B cell (primary cell): ENCODE results near the gene IQCH. TPM values are rescaled to one million over a fixed set of nuclear protein-coding genes. Genes with fewer than 3 reads are reported as not detected.

Source experiments
- ATAC-seq: fragments of 200-7000 bp; cut with Tn5 transposase; one replicate; pipeline ENCODE4 v1.10.0; 2021; ENCODE audit warnings: low read depth, mild to moderate bottlenecking, moderate number of reproducible peaks, moderate library complexity
- CTCF ChIA-PET: fragments of 350-600 bp; sonication (Branson Sonifier 250); formaldehyde crosslinking; loops from one replicate; lab custom pipeline; 2021; ENCODE audit warnings: antibody characterized with exemption, inconsistent platforms; lab: Charles Lee
- POLR2A ChIA-PET: fragments of 350-600 bp; sonication (Branson Sonifier 250); formaldehyde crosslinking; loops from one replicate; lab custom pipeline; 2021; ENCODE audit warnings: antibody characterized with exemption; lab: Charles Lee
- DNase-seq: peaks from one replicate; pipeline ENCODE4 v3.0.0; 2013
- H2AFZ ChIP-seq: 2 replicates; pipeline ENCODE4 v1.6.1; 2012; ENCODE audit warnings: mild to moderate bottlenecking, low read depth, low read length; ENCODE audit not compliant: insufficient read depth, poor library complexity, severe bottlenecking
- H3K27ac ChIP-seq, 2 donors: 1 replicate in 1 of 2; 2 replicates in 1 of 2; pipeline ENCODE4 v1.5.1; 2012 to 2013; ENCODE audit warnings: low read length in 2 of 2, mild to moderate bottlenecking in 2 of 2, moderate library complexity in 1 of 2
- H3K27me3 ChIP-seq, 4 experiments: fragments of 200-600 bp in 1 of 4; sonication (generic) in 1 of 4; replicated peaks in 1 of 4; 1 replicate in 2 of 4; 2 replicates in 2 of 4; pipeline versions ENCODE4 v1.6.1 to v1.7.0; 2013 to 2016; ENCODE audit warnings: low read length in 3 of 4, mild to moderate bottlenecking in 2 of 4, mixed read lengths in 1 of 4, moderate library complexity in 1 of 4; ENCODE audit not compliant: insufficient read depth in 4 of 4, control insufficient read depth in 3 of 4; ENCODE audit errors: control extremely low read depth in 1 of 4
- H3K36me3 ChIP-seq, 2 experiments: replicated peaks in 1 of 2; 1 replicate in 1 of 2; 2 replicates in 1 of 2; pipeline versions ENCODE4 v1.6.1 to v1.7.1; 2013; ENCODE audit warnings: low read length in 1 of 2; ENCODE audit not compliant: insufficient read depth in 2 of 2, control insufficient read depth in 1 of 2; ENCODE audit errors: control extremely low read depth in 1 of 2, extremely low read depth in 1 of 2
- H3K4me1 ChIP-seq, 2 donors: fragments of 200-600 bp in 1 of 2; sonication (generic) in 1 of 2; 1 replicate in 1 of 2; 2 replicates in 1 of 2; pipeline versions ENCODE4 v1.5.1 to v1.6.1; 2013 to 2017; ENCODE audit warnings: low read length in 2 of 2; ENCODE audit not compliant: control insufficient read depth in 2 of 2, insufficient read depth in 2 of 2
- H3K4me2 ChIP-seq: replicated peaks from 2 replicates; pipeline ENCODE3; 2012; ENCODE audit warnings: mild to moderate bottlenecking, low read depth, low read length; ENCODE audit not compliant: poor library complexity, severe bottlenecking
- H3K4me3 ChIP-seq, 5 experiments: fragments of 200-600 bp in 1 of 5; sonication (generic) in 1 of 5; 1 replicate in 3 of 5; 2 replicates in 2 of 5; pipeline versions ENCODE4 v1.5.1 to v1.7.0; 2011 to 2016; ENCODE audit warnings: low read length in 4 of 5, mild to moderate bottlenecking in 4 of 5, low read depth in 2 of 5, control low read depth in 1 of 5, moderate library complexity in 1 of 5; ENCODE audit not compliant: insufficient read depth in 1 of 5; ENCODE audit errors: control extremely low read depth in 1 of 5, extremely low read depth in 1 of 5
- H3K79me2 ChIP-seq: fragments of 200-600 bp; sonication (generic); one replicate; pipeline ENCODE4 v1.6.0; 2016; ENCODE audit warnings: low read length; ENCODE audit not compliant: control insufficient read depth, insufficient read depth
- H3K9ac ChIP-seq: fragments of 200-600 bp; sonication (generic); 2 replicates; pipeline ENCODE4 v1.6.1; 2017; ENCODE audit warnings: mild to moderate bottlenecking, low read length, moderate library complexity
- H3K9me3 ChIP-seq, 3 donors: one replicate each; pipeline versions ENCODE4 v1.6.1 to v1.7.1; 2013; ENCODE audit warnings: low read length in 2 of 3; ENCODE audit not compliant: control insufficient read depth in 2 of 3, insufficient read depth in 1 of 3; ENCODE audit errors: control extremely low read depth in 1 of 3
- H4K20me1 ChIP-seq: 2 replicates; pipeline ENCODE4 v1.6.0; 2012; ENCODE audit warnings: mild to moderate bottlenecking, low read length; ENCODE audit not compliant: insufficient read depth, control insufficient read depth, poor library complexity, severe bottlenecking
- H3K27ac Mint-ChIP-seq: one replicate; pipeline ENCODE4 v1.8.0; 2021; ENCODE audit warnings: mixed read lengths
- H3K27me3 Mint-ChIP-seq: one replicate; pipeline ENCODE4 v1.8.0; 2021; ENCODE audit warnings: mixed read lengths
- H3K4me1 Mint-ChIP-seq: one replicate; pipeline ENCODE4 v1.8.0; 2021; ENCODE audit warnings: mixed read lengths
- H3K4me3 Mint-ChIP-seq: one replicate; pipeline ENCODE4 v1.8.0; 2021; ENCODE audit warnings: mixed read lengths
- H3K9me3 Mint-ChIP-seq: one replicate; pipeline ENCODE4 v1.8.0; 2022; ENCODE audit warnings: mixed read lengths; ENCODE audit not compliant: insufficient read depth
- EZH2 ChIP-seq: IDR thresholded peaks from 2 replicates; pipeline ENCODE4 v1.6.1; 2012; ENCODE audit warnings: borderline replicate concordance, low read depth, mild to moderate bottlenecking, moderate library complexity, low read length; ENCODE audit not compliant: insufficient read depth, poor library complexity, severe bottlenecking
- WGBS: methylation state at CpG from one replicate; pipeline ENCODE4 v1.1.5; 2013; ENCODE audit warnings: missing lambda C conversion rate; ENCODE audit not compliant: insufficient coverage; 5-methylcytosine and 5-hydroxymethylcytosine counted together
- intact Hi-C: fragments of 100-400 bp; cut with micrococcal nuclease; formaldehyde crosslinking; loops from one replicate; pipeline ENCODE4 v1.10.0; 2022
- polyA plus RNA-seq: library from polyadenylated mRNA; depleted of rRNA; stranded (reverse); fragments of >200 nt; gene quantifications from 2 replicates; pipeline ENCODE4 v1.2.3, GENCODE V29; 2012
- total RNA-seq, 2 donors: library from RNA; stranded (reverse); fragments of 120-200 nt in 1 of 2; gene quantifications; 1 replicate in 1 of 2; 2 replicates in 1 of 2; pipeline versions ENCODE4 v1.2.3 to v1.2.4, GENCODE V29; 2013 to 2022
- TF ChIP-seq, protein P1 (sequence below): fragments of 200-600 bp; IDR thresholded peaks from one replicate; pipeline ENCODE4 v1.8.0; 2022; ENCODE audit warnings: antibody characterized with exemption, mild to moderate bottlenecking

Gene IQCH
- total and polyA plus RNA-seq, 2 donors (not counting 1 experiment from before 2014, with no cell fraction given) = 1.6 TPM; not detected in 1

DNA sequence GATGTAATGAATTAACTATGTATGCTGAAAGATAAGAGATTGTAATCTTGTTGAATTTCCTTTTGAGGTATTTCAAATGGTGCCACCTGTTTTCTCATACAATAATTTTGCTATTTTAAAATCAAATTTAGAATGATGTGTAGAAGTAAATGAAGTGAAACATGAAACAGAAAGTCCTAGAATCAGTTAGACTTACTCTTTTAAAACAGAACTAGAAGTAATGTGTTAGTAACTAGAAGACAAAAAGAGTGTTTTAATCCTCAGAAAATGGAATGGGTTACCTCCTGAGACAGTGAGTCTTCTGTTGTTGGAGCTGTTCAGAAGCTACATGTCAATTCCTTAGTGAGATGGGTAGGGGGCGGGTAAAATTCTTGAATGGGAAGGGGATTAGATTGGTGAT, 279.8 kb downstream of the IQCH start:
- no peak overlapping the region for H3K27ac Mint-ChIP-seq
- no peaks in the 10 kb centered on the region for H3K9me3 ChIP-seq
- POLR2A ChIA-PET = no interaction called here

DNA sequence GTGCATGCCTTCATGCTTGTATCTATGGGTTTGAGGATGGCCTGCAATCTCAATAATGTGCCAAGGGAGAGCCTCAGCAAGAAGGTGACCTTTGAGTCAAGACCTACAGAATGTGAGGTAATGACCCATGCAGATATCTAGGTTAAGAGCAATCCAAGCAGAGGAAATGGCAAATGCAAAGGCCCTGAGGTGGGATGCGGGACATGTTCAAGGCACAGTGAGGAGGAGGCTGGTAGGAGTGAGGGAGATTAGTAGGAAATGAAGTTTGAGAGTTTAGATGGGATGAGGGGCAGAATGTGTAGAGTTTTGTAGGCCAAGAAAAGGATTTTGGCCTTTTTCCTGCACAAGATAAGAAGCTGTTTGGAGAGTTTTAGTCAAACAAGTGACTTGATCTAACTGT, 283.2 kb downstream of the IQCH start:
- POLR2A ChIA-PET = no interaction called here
- CTCF ChIA-PET = no interaction called here
- Histone ChIP-seq H3K79me2 (no peaks in the 10 kb centered on the region), H3K9me3 (no peaks in the 10 kb centered on the region), H2AFZ (no peak overlapping the region), H3K4me3 (no peak overlapping the region), H3K27ac (no peak overlapping the region), H3K36me3 (no peaks in the 10 kb centered on the region), H3K27me3 (peaks cover 0 to 16% (median 6%) of the 10 kb centered on the region in 4 experiments), H3K4me2 (no peak overlapping the region), H3K4me1 (peaks cover 14 to 21% of the 10 kb centered on the region in 2 donors), H4K20me1 (no peaks in the 10 kb centered on the region), H3K9ac (no peak overlapping the region)
- 100% methylated on average over 1 of the region's 1 CpG for WGBS
- Mint-ChIP-seq H3K27me3 (peaks cover 17% of the 10 kb centered on the region), H3K4me1 (peaks cover 30% of the 10 kb centered on the region), H3K9me3 (no peaks in the 10 kb centered on the region), H3K4me3 (no peak overlapping the region), H3K27ac (no peak overlapping the region)
- ATAC-seq (no peak), DNase-seq (no peak)
- TF ChIP-seq EZH2 = no peak
- TF ChIP-seq, protein P1, sequence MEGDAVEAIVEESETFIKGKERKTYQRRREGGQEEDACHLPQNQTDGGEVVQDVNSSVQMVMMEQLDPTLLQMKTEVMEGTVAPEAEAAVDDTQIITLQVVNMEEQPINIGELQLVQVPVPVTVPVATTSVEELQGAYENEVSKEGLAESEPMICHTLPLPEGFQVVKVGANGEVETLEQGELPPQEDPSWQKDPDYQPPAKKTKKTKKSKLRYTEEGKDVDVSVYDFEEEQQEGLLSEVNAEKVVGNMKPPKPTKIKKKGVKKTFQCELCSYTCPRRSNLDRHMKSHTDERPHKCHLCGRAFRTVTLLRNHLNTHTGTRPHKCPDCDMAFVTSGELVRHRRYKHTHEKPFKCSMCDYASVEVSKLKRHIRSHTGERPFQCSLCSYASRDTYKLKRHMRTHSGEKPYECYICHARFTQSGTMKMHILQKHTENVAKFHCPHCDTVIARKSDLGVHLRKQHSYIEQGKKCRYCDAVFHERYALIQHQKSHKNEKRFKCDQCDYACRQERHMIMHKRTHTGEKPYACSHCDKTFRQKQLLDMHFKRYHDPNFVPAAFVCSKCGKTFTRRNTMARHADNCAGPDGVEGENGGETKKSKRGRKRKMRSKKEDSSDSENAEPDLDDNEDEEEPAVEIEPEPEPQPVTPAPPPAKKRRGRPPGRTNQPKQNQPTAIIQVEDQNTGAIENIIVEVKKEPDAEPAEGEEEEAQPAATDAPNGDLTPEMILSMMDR = no peak
- intact Hi-C loops = no loop called here

More for the DNA sequence above, 279.8 kb downstream of the IQCH start:
- Mint-ChIP-seq H3K9me3 (no peaks in the 10 kb centered on the region), H3K4me1 (peaks cover 13% of the 10 kb centered on the region), H3K27me3 (peaks cover 22% of the 10 kb centered on the region), H3K4me3 (no peak overlapping the region)
- H3K9ac ChIP-seq = no peak overlapping the region
- no peak overlapping the region for H3K27ac ChIP-seq
- no peak for ATAC-seq
- H3K79me2 ChIP-seq = no peaks in the 10 kb centered on the region
- CTCF ChIA-PET = no interaction called here
- DNase-seq = no peak
- H3K4me3 ChIP-seq = no peak overlapping the region
- H2AFZ ChIP-seq = no peak overlapping the region
- intact Hi-C loops = no loop called here
- no peaks in the 10 kb centered on the region for H3K36me3 ChIP-seq
- no CpG with 5 or more reads among the region's 1 CpG for WGBS
- no peak overlapping the region for H3K4me2 ChIP-seq
- H3K27me3 ChIP-seq = peaks cover 0 to 16% (median 6%) of the 10 kb centered on the region in 4 experiments
- no peak for TF ChIP-seq EZH2
- TF ChIP-seq, protein P1 = no peak
- peaks cover 4% of the 10 kb centered on the region in 2 donors for H3K4me1 ChIP-seq
- H4K20me1 ChIP-seq = no peaks in the 10 kb centered on the region
